AG04450 (cell line): Measurements from ENCODE around the gene KRTAP4-7. TPM values are rescaled to one million over a fixed set of nuclear protein-coding genes. Genes with fewer than 3 reads are reported as not detected.
A peak's percentile ranks its signal among the peaks of the same experiment; 100 is the strongest.
"Not testable (repeated sequence)": the region's sequence is repeated elsewhere in the genome, so short reads cannot be mapped to it uniquely, and the experiment has no call there.

Experiments used
- CTCF ChIA-PET: fragments of 300-600, 350-600 bp; formaldehyde crosslinking; extraction: SDS; loops from one replicate; lab custom pipeline; 2022; ENCODE audit warnings: antibody characterized with exemption, inconsistent platforms; lab: Charles Lee
- POLR2A ChIA-PET: fragments of 350-600 bp; formaldehyde crosslinking; extraction: SDS; loops from one replicate; lab custom pipeline; 2021; ENCODE audit warnings: antibody characterized with exemption, inconsistent platforms; lab: Yijun Ruan, JAX
- DNase-seq: peaks from one replicate; pipeline ENCODE4 v3.0.0-alpha.2; 2011; ENCODE audit warnings: low read depth, low spot score
- H3K27ac ChIP-seq: one replicate; pipeline ENCODE4 v1.5.1; 2012; ENCODE audit warnings: low read depth, low read length, control low read depth
- H3K27me3 ChIP-seq: one replicate; pipeline ENCODE4 v1.6.0; 2012; ENCODE audit warnings: low read length; ENCODE audit not compliant: control insufficient read depth, insufficient read depth
- H3K4me3 ChIP-seq: 2 replicates; pipeline ENCODE4 v1.5.1; 2011; ENCODE audit warnings: mild to moderate bottlenecking, low read depth, low read length, control low read depth
- H3K9me3 ChIP-seq: 2 replicates; pipeline ENCODE4 v1.5.1; 2012; ENCODE audit warnings: low read length; ENCODE audit not compliant: control insufficient read depth, insufficient read depth
- polyA plus RNA-seq: library from polyadenylated mRNA; depleted of rRNA; stranded (reverse); fragments of >200 nt; gene quantifications from 2 replicates; pipeline ENCODE4 v1.2.3, GENCODE V29; 2011
- TF ChIP-seq, protein P1 (sequence below): IDR thresholded peaks from 2 replicates; pipeline ENCODE4 v1.5.1; 2011; ENCODE audit warnings: low read depth, low read length, control low read depth, inconsistent platforms

KRTAP4-7 gene
- polyA plus RNA-seq, 1 experiment, result not detected

DNA sequence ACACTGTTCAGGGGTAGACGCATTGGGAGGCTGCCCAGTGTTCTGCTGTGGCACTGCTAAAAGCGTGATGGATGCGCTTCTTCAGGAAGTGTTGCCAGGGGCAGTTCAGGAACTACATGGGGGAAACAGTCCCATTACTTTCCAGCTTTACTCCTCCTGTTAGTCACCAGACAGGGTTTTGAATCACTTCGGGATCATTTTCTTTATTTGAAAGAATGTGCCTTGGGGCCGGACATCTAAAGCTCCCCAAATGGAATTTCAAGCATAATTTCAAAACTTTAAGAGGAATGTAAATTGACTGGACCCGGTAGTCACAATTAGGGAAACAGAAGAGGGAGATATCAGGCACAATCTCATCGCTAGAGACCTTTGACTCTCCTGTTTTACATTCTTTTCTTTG lies 35.5 kb upstream of the KRTAP4-7 start:
- ChIA-PET POLR2A (interaction anchor here (1.0 to 1.1 kb wide), 2 partner anchors 13 to 641 kb away, joined by 3 to 4 read pairs; no protein-coding TSS in a partner anchor), CTCF (interaction anchor here (1.1 kb wide), 1 partner anchor 83 kb away, joined by 3 read pairs; no protein-coding TSS in a partner anchor)
- Histone ChIP-seq H3K27ac (peak overlapping the region; percentile 57), H3K4me3 (no peak overlapping the region), H3K27me3 (no peaks in the 10 kb centered on the region), H3K9me3 (no peaks in the 10 kb centered on the region)
- no peak for DNase-seq
- TF ChIP-seq, protein P1, sequence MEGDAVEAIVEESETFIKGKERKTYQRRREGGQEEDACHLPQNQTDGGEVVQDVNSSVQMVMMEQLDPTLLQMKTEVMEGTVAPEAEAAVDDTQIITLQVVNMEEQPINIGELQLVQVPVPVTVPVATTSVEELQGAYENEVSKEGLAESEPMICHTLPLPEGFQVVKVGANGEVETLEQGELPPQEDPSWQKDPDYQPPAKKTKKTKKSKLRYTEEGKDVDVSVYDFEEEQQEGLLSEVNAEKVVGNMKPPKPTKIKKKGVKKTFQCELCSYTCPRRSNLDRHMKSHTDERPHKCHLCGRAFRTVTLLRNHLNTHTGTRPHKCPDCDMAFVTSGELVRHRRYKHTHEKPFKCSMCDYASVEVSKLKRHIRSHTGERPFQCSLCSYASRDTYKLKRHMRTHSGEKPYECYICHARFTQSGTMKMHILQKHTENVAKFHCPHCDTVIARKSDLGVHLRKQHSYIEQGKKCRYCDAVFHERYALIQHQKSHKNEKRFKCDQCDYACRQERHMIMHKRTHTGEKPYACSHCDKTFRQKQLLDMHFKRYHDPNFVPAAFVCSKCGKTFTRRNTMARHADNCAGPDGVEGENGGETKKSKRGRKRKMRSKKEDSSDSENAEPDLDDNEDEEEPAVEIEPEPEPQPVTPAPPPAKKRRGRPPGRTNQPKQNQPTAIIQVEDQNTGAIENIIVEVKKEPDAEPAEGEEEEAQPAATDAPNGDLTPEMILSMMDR, result no peak

DNA sequence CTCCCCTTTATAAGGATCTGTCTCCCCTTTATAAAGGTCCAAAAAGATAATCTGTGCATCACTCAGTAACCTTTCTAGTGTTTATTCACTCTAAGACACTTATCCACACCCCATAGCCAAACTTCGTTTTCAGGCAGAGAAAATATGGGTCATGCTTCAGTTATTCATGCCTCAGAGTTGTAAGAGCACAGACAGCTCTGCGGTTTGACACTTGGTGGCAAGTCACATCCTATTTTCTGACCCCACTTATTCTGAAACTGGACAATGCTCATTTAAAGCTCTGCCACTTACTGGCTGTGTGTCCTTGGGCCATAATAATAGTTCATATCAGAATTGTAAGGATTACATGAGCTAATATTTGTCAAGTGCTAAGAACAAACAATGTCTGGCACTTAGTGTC lies 34.8 kb upstream of the KRTAP4-7 start:
- POLR2A ChIA-PET, result interaction anchor here (1.1 kb wide), 1 partner anchor 640 kb away, joined by 4 read pairs; no protein-coding TSS in a partner anchor
- no peak overlapping the region for H3K4me3 ChIP-seq
- H3K27me3 ChIP-seq, result no peaks in the 10 kb centered on the region
- CTCF ChIA-PET, result no interaction called here
- no peak overlapping the region for H3K27ac ChIP-seq
- TF ChIP-seq, protein P1, result no peak
- DNase-seq, result no peak
- no peaks in the 10 kb centered on the region for H3K9me3 ChIP-seq

GRCh38 chr17:41052566-41052965 lies 31.4 kb upstream of the KRTAP4-7 start:
- Histone ChIP-seq H3K27ac (no peak overlapping the region), H3K9me3 (no peaks in the 10 kb centered on the region), H3K4me3 (no peak overlapping the region), H3K27me3 (no peaks in the 10 kb centered on the region)
- POLR2A ChIA-PET, result no interaction called here
- CTCF ChIA-PET, result no interaction called here
- TF ChIP-seq, protein P1, result no peak
- no peak for DNase-seq

DNA sequence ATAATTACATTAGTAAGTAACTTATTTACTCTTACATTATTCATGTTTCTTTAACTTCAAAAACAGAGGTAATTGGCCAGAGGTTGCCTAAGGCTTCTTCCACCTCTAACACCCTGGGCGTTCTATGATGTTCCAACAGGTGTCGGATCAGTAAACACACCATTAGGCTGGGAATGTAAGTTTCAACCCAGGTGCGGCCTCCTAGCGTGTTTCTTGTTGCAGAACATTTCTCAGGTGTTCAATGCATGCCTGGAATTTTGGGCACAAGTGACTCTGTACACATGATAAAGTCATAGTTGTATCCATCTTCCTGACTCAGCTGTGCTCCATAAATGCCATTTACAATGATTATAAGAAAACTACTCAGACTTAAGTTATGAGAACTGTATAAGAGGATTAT lies 29.9 kb upstream of the KRTAP4-7 start:
- Histone ChIP-seq H3K27ac (no peak overlapping the region), H3K9me3 (no peaks in the 10 kb centered on the region), H3K27me3 (no peaks in the 10 kb centered on the region), H3K4me3 (no peak overlapping the region)
- ChIA-PET CTCF (no interaction called here), POLR2A (no interaction called here)
- no peak for DNase-seq
- TF ChIP-seq, protein P1, result no peak

DNA sequence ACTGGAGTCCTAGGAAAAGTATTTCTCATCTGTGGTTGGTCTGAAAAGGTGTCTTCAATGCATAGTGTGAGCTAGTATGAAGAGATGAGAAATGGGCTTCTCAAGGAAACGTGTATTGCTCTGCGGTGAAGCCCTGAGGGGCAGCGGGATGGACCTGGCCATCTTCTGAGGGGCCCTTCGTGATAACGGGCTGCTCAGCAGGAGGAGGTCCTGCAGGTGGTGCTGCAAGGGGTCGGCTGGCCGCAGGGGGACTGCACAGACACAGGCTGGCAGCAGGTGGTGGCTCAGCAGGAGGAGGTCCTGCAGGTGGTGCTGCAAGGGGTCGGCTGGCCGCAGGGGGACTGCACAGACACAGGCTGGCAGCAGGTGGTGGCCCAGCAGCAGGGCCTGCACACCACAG lies 29.4 kb upstream of the KRTAP4-7 start:
- H3K9me3 ChIP-seq, H3K27ac ChIP-seq, H3K4me3 ChIP-seq, H3K27me3 ChIP-seq, DNase-seq, CTCF ChIA-PET, POLR2A ChIA-PET: not testable (repeated sequence)

- POLR2A ChIA-PET, H3K27ac ChIP-seq, DNase-seq, H3K4me3 ChIP-seq, H3K9me3 ChIP-seq, H3K27me3 ChIP-seq: not testable (repeated sequence)
- CTCF ChIA-PET, result interaction anchor here (1.3 kb wide), 1 partner anchor 273 kb away, joined by 3 read pairs; no protein-coding TSS in a partner anchor
Observed at GRCh38 chr17:41055130-41055529, 28.8 kb upstream of the KRTAP4-7 start, which contains the start of gene KRTAP2-2. KRTAP2-2 (minus strand) TSS chr17:41055230; CDS start chr17:41055211, 19 bp downstream.
